Myocyte (in vitro differentiated cells): ENCODE data around the gene CENPH. TPM values are rescaled to one million over a fixed set of nuclear protein-coding genes. Genes with fewer than 3 reads are reported as not detected.
"Not testable (repeated sequence)": the region's sequence is repeated elsewhere in the genome, so short reads cannot be mapped to it uniquely, and the experiment has no call there.

Experiments used
- DNase-seq: peaks from one replicate; pipeline ENCODE4 v3.0.0-alpha.2; 2012; ENCODE audit warnings: low read depth
- polyA plus RNA-seq: library from polyadenylated mRNA; unstranded; fragments of >200 nt; gene quantifications from one replicate; pipeline ENCODE4 v1.2.1, GENCODE V29; 2012; ENCODE audit warnings: missing spikeins
- total RNA-seq: library from RNA; depleted of rRNA; stranded (reverse); fragments of >200 nt; gene quantifications from 2 replicates; pipeline ENCODE4 v1.2.3, GENCODE V29; 2014

Gene CENPH, protein sequence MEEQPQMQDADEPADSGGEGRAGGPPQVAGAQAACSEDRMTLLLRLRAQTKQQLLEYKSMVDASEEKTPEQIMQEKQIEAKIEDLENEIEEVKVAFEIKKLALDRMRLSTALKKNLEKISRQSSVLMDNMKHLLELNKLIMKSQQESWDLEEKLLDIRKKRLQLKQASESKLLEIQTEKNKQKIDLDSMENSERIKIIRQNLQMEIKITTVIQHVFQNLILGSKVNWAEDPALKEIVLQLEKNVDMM
- 6.5 and 8.3 TPM in 2 replicates for total RNA-seq
- 4.3 TPM for polyA plus RNA-seq

DNA sequence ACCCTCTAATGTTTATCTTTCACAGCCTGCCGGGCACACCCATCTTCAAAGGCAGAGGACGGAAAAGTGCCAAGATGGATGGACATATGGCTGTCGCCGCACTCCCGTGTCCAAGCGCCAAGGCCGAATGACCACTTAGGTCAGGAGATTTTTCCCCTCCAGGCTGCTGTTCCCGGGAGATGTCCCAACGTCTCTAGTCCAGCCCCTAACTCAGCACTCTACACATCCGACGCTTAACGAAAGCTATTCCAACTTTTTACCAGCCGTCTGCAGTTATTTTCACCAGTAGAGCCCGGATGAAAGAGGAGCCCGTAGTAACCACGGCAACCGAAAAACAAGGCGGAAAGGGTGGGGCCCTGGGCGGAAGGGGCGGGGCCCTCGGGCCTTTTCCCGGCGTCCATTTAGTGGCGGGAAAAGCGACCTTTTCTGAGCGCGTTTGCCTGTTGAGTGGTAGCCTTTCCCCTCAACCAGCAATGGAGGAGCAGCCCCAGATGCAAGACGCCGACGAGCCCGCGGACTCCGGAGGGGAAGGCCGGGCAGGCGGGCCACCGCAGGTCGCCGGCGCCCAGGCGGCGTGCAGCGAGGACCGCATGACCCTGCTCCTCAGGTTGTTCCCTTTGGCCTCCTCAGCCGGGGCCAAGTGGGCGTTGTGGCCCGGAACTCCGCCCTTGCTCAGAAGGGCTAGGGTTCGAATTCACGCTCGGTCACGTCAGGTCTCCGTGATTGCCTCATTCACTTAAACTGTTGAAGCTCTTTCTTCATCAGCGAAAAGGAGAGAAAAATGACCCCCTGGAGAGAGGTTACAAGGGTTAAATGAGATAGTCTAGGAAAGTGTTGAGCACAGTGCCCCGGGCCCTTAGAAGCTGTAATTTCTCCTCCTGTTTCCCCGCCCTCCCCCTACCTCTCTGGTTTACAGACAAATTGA, at the start of gene CENPH:
Gene CENPH, plus strand, starts transcription at position 422 of the 925 bp plus-strand sequence. Its CDS starts 52 bp downstream, at position 474.
- peak; percentile 94 for DNase-seq

DNA sequence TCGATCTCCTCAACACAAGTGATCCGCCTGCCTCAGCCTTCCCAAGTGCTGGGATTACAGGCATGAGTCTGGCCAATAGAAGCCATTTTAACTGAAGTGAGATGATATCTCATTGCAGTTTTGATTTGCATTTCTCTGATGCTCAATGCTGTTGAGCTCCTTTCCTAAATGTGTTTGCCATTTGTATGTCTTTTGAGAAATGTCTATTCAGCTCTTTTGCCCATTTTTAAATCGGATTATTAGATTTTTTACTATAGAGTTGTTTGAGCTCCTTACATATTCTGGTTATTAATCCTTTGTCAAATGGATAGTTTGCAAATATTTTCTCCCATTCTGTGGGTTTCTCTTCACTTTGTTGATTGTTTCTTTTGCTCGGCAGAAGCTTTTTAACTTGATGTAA, 49.1 kb upstream of the CENPH start:
- DNase-seq: not testable (repeated sequence)

DNA sequence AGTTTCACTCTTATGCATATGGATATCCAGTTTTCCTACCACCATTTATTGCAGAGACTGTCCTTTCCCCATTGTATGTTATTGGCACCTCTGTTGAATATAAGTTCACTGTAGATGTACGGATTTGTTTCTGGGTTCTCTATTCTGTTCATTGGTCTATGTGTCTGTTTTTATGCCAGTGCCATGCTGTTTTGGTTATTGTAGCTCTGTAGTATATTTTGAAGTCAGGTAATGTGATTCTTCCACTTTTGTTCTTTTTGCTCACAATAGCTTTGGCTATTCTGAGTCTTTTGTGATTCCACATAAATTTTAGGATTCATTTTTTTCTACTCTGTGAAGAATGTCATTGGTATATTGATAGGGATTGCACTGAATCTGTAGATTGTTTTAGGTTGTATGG, 48.6 kb upstream of the CENPH start:
- no peak for DNase-seq

DNA sequence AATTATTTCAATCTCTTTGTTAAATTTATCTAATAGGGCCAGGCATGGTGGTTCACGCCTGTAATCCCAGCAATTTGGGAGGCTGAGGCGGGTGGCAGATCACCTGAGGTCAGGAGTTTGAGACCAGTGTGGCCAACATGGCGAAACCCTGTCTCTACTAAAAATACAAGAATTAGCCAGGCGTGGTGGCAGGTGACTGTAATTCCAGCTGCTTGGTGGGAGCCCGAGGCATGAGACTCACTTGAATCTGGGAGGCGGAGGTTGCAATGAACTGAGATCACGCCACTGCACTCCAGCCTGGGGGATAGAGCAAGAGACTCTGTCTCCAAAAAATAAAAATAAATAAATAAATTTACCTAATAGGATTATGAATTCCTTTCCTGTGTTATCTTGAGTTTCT, 40.8 kb upstream of the CENPH start:
- not testable (repeated sequence) for DNase-seq

DNA sequence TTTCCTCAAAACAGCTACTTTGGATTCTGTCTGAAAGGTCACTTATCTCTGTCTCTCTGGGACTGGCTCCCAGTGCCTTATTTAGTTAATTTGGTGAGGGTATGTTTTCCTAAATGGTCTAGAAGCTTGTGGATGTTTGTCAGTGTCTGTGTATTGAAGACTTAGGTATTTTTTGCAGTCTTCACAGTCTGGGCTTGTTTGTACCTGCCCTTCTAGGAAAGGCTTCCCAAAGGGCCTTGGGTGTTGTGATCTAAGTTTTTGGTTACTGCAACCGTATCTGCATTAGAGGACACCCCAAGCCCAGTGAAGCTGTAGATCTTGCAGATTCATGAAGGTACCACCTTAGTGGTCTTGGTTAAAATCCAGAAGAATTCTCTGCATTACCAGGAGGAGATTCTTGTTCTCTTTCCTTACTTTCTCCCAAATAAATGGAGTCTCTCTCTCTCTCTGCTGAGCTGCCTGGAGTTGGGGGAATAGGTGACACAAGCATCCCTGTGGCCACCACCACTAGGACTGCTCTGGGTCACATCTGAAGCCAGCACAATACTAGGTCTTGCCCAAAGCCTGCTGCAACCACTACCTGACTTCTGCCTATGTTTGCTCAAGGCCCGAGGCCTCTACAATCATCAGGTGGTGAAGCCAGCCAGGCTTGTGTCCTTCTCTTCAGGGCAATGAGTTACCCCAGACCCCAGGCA, 40.3 kb upstream of the CENPH start:
- DNase-seq: no peak

DNA sequence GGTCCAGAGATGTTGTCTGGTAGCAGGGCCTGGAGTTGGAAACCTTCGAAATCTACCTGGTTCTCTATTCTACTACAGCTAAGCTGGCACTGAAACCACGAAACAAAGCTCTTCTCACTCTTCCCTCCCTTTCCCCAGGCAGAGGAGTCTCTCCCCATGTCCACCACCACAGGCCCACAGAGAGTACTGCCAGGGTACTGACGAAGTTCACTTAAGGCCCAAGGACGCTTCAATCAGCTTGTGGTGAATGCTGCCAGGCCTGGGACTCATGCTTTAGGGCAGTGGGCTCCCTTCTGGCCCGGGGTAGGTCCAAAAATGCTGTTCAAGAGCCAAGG, 39.7 kb upstream of the CENPH start:
- no peak for DNase-seq

DNA sequence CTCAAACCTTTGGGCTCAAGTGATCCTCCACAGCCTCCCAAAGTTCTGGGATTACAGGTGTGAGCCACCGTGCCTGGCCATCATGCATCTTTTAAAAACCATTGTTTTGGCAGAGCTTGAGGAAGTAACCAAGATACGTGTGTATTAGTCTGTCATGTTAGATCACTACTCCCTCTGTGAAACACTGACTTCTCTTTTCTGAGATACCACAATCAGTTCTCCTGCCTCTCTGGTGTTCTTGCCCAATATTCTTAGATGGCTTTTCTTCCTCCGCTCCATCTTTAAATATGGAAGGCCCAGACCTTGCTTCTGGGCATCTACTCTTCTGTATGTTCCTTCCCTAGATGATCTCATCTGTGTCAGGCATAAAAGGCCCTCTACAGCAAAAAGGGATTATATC, 36.7 kb upstream of the CENPH start:
- DNase-seq: no peak

DNA sequence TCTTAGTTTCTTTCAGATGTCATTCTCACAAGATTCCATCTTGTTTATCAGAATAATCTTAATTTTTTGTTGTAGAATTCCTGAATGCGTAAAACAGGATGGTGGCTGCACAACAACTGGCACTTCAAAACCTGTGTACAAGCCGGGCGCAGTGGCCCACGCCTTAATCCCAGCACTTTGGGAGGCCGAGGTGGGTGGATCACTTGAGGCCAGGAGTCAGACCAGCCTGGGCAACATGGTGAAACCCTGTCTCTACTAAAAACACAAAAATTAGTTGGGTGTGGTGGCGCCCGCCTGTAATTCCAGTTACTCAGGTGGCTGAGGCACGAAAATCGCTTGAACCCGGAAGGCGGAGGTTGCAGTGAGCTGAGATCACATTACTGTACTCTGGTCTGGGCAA, 32.9 kb upstream of the CENPH start:
- no peak for DNase-seq

DNA sequence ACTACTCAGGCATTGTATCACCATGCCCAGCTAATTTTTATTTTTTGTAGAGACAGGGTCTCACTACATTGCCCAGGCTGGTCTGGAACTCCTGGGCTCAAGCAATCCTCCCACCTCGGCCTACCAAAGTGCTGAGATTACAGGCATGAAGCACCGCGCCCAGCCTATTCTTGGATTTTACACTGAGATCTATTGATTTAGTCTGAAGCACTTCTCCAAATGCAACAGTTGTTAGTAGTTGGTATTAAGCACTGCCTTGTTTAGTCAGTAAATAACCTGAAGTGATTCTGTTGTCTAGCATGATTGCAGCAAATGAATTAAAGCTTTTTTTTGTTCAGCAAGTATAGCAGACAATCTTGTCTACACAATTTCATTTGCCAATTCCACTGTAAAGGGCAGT, 31.3 kb upstream of the CENPH start:
- no peak for DNase-seq

DNA sequence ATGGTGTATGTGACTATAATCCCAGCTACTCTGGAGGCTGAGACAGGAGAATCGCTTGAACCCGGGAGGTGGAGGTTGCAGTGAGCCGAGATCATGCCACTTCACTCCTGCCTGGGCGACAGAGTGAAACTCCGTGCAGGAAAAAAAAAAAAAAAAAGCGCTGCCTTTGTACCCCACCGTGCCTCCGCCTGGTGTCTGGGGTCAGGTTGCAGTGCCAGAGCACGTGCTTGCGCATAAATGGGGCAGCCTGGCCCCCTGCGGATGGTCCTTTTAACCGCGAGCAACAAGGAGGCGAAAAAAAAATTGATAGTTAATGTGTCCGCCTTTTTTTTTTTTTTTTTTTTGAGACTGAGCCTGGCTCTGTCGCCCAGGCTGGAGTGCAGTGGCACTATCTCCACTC, 28.7 kb upstream of the CENPH start:
- DNase-seq: no peak

DNA sequence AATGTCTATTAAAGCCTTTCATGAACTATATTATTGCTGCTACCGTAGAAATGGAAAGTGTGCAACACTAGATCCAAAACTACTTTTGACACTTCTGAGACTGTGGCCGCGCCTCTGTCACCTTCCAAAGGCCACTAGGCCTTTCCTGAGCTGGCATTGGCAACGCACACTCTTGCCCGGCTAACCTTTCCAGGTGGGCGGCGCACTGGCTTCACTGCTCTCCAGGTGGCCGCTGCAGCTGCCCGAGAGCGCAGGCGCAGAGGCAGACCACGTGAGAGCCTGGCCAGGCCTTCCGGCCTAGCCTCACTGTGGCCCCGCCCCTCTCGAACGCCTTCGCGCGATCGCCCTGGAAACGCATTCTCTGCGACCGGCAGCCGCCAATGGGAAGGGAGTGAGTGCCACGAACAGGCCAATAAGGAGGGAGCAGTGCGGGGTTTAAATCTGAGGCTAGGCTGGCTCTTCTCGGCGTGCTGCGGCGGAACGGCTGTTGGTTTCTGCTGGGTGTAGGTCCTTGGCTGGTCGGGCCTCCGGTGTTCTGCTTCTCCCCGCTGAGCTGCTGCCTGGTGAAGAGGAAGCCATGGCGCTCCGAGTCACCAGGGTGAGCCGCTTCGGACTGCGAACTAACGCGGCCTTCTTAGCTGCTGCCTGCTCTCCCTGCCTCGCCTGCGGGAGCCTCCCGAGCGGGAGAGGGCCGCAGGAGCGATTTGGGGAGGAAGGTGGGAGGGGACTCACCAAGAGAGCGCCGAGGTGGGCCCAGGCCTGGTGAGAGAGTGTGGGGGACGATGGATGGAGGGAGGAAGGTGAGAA, 22.5 kb upstream of the CENPH start, which contains the start of gene CCNB1:
Gene CCNB1, plus strand, starts transcription at position 465 of the 807 bp plus-strand sequence. Its CDS starts 113 bp downstream, at position 578.
- peak; percentile 99 for DNase-seq

DNA sequence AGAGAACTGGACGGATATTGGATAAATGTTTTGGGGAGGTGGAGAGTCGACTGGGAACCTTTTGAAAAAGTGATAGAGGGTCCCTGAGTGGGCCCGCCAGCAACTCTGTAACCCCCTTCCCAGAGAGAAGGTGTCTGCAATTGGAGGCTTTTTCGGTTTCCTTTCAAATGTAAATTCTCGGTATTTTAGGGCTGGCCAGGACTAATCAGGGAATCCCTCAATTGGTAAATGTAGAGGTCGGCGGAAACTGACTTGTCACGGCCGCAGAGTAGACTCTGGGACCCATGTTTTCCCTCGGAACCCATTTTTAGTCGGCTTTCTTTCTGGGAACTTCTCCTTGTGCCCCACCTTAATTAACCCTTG, 21.9 kb upstream of the CENPH start:
- DNase-seq: peak; percentile 13

DNA sequence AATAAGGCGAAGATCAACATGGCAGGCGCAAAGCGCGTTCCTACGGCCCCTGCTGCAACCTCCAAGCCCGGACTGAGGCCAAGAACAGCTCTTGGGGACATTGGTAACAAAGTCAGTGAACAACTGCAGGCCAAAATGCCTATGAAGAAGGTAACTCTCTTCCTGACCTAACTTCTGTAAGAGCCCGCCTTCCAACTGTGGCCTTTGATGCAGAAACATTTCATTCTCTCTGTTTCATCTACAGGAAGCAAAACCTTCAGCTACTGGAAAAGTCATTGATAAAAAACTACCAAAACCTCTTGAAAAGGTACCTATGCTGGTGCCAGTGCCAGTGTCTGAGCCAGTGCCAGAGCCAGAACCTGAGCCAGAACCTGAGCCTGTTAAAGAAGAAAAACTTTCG, 21.5 kb upstream of the CENPH start:
- DNase-seq: no peak

DNA sequence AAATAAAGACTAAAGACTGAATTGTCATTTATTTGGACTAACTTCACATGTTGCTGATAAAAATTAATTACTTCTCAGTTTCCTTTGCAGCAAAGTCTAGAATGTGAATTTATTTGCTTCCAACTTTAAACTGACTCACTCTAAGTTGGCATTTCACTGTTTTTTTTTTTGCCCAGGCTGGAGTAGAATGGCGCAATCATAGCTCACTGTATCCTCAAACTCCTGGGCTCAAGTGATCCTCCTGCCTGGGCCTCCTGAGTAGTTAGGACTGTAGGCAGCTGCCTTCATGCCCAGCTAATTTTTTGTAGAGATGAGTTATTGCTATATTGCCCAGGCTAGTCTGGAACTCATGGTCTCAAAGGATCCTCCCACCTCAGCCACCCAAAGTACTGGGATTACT, 18.9 kb upstream of the CENPH start:
- DNase-seq: no peak

DNA sequence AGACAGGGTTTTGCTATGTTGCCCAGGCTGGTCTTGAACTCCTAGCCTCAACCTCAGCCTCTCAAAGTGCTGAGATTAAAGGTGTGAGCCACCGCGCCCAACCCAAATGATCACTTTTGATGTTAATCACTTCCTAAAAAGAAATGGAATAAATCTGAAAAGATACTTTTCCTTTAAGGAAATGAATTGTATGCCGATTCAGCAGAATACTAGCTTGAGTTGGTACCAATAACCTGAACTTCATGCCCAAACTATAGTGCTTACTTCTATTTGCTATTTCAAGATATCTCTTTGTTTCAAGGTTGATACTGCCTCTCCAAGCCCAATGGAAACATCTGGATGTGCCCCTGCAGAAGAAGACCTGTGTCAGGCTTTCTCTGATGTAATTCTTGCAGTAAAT, 18.4 kb upstream of the CENPH start:
- no peak for DNase-seq

DNA sequence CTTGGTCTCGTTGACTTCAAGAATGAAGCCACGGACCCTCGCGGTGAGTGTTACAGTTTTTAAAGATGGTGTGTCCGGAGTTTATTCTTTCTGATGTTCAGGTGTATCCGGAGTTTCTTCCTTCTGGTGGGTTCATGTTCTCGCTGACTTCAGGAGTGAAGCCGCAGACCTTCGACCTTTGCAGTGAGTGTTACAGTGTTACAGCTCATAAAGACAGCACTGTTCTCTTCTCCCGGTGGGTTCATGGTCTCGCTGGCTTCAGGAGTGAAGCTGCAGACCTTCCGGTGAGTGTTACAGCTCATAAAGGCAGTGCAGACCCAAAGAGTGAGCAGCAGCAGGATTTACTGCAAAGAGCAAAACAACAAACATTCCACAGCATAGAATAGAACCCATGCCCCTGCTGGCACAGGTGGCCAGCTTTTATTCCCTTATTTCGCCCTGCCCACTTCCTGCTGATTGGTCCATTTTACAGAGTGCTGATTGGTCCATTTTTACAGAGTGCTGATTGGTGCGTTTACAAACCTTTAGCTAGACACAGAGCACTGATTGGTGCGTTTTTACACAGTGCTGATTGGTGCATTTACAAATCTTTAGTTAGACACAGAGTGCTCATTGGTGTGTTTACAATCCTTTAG, 7.6 kb upstream of the CENPH start:
- DNase-seq: not testable (repeated sequence)

DNA sequence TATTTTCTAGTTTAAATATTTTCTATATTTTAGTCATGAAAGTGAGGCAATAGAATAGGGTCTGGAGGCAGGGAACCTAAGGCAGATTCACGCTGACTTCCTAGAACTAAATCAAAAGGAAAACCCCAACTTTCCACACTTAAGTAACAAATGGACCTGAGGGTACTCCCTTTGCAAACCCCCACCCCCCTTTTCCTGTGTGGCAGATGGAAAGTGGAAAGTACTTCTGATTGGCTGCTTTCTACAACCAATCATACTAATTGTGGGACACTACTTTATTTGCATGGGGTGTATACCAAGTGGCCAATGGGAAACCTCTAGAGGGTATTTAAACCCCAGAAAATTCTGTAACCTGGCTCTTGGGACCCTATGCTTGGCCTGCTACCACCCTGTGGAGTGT, 4.8 kb upstream of the CENPH start:
- DNase-seq: no peak

DNA sequence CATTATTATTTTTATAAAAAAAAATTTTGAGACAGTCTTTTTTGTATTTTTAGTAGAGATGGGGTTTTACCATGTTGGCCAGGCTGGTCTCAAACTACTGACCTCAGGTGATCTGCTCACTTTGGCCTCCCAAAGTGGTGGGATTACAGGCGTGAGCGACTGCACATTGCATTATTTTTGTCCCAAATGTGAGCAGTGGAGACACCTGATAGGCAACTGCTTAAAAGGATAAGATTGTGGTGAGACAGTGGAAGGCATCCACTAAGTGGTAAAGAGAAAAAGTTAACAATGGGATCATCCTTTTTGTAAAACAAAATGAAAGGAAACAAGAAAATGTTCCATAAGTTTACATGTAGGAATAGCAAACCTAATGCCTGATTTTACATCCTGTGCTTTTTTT, 2.0 kb upstream of the CENPH start:
- DNase-seq: no peak

DNA sequence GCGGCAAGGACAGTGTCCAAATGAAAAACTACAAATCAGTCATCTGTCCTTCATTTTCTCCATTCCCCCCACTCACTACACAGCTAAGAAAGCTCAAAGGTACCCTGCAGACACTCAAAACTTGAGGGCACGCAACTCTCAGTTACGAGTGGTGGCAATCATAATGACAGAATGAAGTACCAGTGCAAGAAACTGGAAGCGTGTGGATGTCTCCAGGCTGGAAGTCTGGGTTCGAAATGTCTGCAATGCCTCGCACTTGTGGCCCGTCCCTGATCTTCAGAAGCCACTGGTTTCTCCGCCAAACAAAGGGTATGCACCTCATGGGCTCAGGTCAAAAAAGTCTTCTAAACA, 597 bp upstream of the CENPH start:
- no peak for DNase-seq

DNA sequence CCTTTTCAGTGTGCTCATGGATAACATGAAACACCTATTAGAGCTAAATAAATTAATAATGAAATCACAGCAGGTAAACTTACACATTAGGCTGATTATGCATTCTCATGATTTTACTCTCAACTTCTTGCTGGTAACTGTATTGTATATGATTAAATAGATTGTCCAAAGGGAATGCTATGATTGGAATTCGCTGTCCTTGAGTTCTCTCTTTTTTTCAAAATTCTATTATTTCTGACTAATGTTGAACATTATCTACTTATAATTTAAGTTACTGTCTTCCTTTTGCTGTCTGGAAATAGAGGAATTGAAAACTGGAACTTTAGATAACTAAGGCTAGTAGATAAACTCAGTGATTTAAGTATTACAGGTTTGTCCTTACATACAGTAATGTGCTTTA, 13.1 kb downstream of the CENPH start:
- no peak for DNase-seq
